GM15510 (cell line): ENCODE results near the gene SEPSECS.
A peak's percentile ranks its signal among the peaks of the same experiment; 100 is the strongest.

ENCODE experiments used
- POLR2A ChIP-seq: IDR thresholded peaks from 3 replicates; pipeline ENCODE4 v1.6.1; 2011; ENCODE audit warnings: borderline replicate concordance; ENCODE audit not compliant: insufficient read length; ENCODE audit errors: extremely low read depth

The SEPSECS gene

GRCh38 chr4:25159837-25160713, at the start of gene SEPSECS:
Gene SEPSECS, minus strand, starts transcription at chr4:25160449. Its CDS starts 80 bp downstream, at chr4:25160369.
- peak; percentile 91 for TF ChIP-seq POLR2A

- no peak for TF ChIP-seq POLR2A
These were observed 49.5 kb upstream of the SEPSECS start for GRCh38 chr4:25209702-25210101.

- TF ChIP-seq POLR2A, result no peak
These were observed 47.7 kb upstream of the SEPSECS start for GRCh38 chr4:25207997-25208396.

GRCh38 chr4:25198713-25199112, 38.5 kb upstream of the SEPSECS start:
- TF ChIP-seq POLR2A, result no peak

GRCh38 chr4:25190407-25190806, 30.2 kb upstream of the SEPSECS start:
- no peak for TF ChIP-seq POLR2A

GRCh38 chr4:25184056-25184455, 23.8 kb upstream of the SEPSECS start:
- no peak for TF ChIP-seq POLR2A

GRCh38 chr4:25182937-25183336, 22.7 kb upstream of the SEPSECS start:
- TF ChIP-seq POLR2A, result no peak

GRCh38 chr4:25180524-25181131, 20.4 kb upstream of the SEPSECS start:
- no peak for TF ChIP-seq POLR2A

GRCh38 chr4:25178838-25179261, 18.6 kb upstream of the SEPSECS start:
- no peak for TF ChIP-seq POLR2A

GRCh38 chr4:25177147-25177546, 16.9 kb upstream of the SEPSECS start:
- no peak for TF ChIP-seq POLR2A

GRCh38 chr4:25174674-25175073, 14.4 kb upstream of the SEPSECS start:
- TF ChIP-seq POLR2A, result no peak

GRCh38 chr4:25172961-25173915, 13.0 kb upstream of the SEPSECS start:
- no peak for TF ChIP-seq POLR2A

- no peak for TF ChIP-seq POLR2A
These were observed 11.1 kb upstream of the SEPSECS start for GRCh38 chr4:25171201-25171865.

GRCh38 chr4:25169446-25169845, 9.2 kb upstream of the SEPSECS start:
- no peak for TF ChIP-seq POLR2A

GRCh38 chr4:25165916-25166315, 5.7 kb upstream of the SEPSECS start:
- no peak for TF ChIP-seq POLR2A

- no peak for TF ChIP-seq POLR2A
These were observed 2.9 kb upstream of the SEPSECS start for GRCh38 chr4:25163196-25163595.
